ENCODE data around the gene MRPL21.

- peak in 1 of 2 donors; percentile 51 for TF ChIP-seq POLR2A (IDR thresholded peaks at IDR 0.05)
- TF ChIP-seq CTCF (IDR thresholded peaks at IDR 0.05), result no peak
- TF ChIP-seq EP300 (IDR thresholded peaks at IDR 0.05), result no peak
- peak; percentile 69 to 98 (median 79) for TF ChIP-seq POLR2AphosphoS5 (IDR thresholded peaks at IDR 0.05)
Measured at GRCh38 chr11:68903288-68904247, at the start of gene MRPL21, which contains the start of gene IGHMBP2.
